PC-9 (cell line): ENCODE results near the gene MMP24OS.

Source experiments
- EZH2 ChIP-seq: fragments of 200-600 bp; sonication (generic); IDR thresholded peaks from 2 replicates; pipeline ENCODE4 v1.8.0; 2017; ENCODE audit warnings: antibody characterized with exemption, low read depth
- TF ChIP-seq, protein P1 (sequence below): fragments of 200-600 bp; sonication (generic); conservative IDR thresholded peaks from 2 replicates; pipeline ENCODE4 v1.6.1; 2017; ENCODE audit warnings: mixed run types, antibody characterized with exemption, mild to moderate bottlenecking, moderate library complexity

DNA sequence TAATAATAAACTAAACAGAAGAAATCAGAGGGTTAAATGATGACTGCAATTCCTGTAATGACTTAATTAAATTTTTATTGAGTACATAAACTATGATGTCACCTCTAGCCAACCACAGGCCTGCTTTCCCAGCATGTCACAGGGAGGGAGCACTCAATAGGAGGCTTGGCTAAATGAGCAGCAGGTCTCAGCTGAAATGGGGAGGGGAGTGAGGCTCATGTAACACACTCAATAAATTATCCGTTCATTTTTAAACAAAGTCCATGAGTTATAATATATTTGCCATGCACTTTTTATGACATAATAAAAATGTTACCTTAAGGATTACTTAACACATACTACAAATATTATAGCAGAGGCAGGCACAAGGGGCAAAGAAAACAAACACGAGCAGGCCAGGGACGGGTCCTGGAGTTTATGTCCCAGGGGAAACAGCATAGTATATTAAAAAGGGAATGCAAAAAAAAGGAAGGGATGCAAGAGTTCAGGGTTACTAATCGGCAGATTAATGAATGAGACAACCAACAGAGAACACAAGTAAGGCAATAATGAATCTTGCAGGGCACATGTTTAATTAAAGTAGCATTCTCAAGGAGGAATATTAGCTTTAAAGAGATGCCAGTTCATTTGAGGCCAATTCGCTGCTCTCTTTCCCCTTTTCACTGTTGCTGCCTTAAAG is 41.4 kb upstream of the MMP24OS start:
- no peak for TF ChIP-seq EZH2
- TF ChIP-seq, protein P1, sequence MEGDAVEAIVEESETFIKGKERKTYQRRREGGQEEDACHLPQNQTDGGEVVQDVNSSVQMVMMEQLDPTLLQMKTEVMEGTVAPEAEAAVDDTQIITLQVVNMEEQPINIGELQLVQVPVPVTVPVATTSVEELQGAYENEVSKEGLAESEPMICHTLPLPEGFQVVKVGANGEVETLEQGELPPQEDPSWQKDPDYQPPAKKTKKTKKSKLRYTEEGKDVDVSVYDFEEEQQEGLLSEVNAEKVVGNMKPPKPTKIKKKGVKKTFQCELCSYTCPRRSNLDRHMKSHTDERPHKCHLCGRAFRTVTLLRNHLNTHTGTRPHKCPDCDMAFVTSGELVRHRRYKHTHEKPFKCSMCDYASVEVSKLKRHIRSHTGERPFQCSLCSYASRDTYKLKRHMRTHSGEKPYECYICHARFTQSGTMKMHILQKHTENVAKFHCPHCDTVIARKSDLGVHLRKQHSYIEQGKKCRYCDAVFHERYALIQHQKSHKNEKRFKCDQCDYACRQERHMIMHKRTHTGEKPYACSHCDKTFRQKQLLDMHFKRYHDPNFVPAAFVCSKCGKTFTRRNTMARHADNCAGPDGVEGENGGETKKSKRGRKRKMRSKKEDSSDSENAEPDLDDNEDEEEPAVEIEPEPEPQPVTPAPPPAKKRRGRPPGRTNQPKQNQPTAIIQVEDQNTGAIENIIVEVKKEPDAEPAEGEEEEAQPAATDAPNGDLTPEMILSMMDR = no peak
